Measurements from ENCODE around the gene TMEM38B.
"Not testable (repeated sequence)": the region's sequence is repeated elsewhere in the genome, so short reads cannot be mapped to it uniquely, and the experiment has no call there.

The TMEM38B gene

GRCh38 chr9:105728230-105728629, 33.9 kb downstream of the TMEM38B start:
- not testable (repeated sequence) for DNase-seq

- not testable (repeated sequence) for DNase-seq
Observed at GRCh38 chr9:105731420-105731819, 37.1 kb downstream of the TMEM38B start.

- DNase-seq, result no peak
Observed at GRCh38 chr9:105735366-105735765, 41.0 kb downstream of the TMEM38B start.

- DNase-seq, result no peak
Observed at GRCh38 chr9:105737205-105737604, 42.9 kb downstream of the TMEM38B start.

- DNase-seq, result no peak
Observed at GRCh38 chr9:105742088-105742487, 47.7 kb downstream of the TMEM38B start.

- DNase-seq, result not testable (repeated sequence)
Observed at GRCh38 chr9:105747325-105747724, 53.0 kb downstream of the TMEM38B start.

- no peak for DNase-seq
Observed at GRCh38 chr9:105751761-105752160, 57.4 kb downstream of the TMEM38B start.

GRCh38 chr9:105757496-105758251, 63.3 kb downstream of the TMEM38B start:
- no peak for DNase-seq

GRCh38 chr9:105760053-105760452, 65.7 kb downstream of the TMEM38B start:
- DNase-seq, result no peak

- DNase-seq, result not testable (repeated sequence)
Observed at GRCh38 chr9:105782561-105783494, 88.5 kb downstream of the TMEM38B start.

GRCh38 chr9:105783495-105783872, 89.1 kb downstream of the TMEM38B start:
- DNase-seq, result not testable (repeated sequence)

- DNase-seq, result not testable (repeated sequence)
Observed at GRCh38 chr9:105786796-105787195, 92.5 kb downstream of the TMEM38B start.

GRCh38 chr9:105816202-105816744, 121.9 kb downstream of the TMEM38B start:
- no peak for DNase-seq

GRCh38 chr9:105816981-105817380, 122.6 kb downstream of the TMEM38B start:
- DNase-seq, result no peak

- DNase-seq, result no peak
Observed at GRCh38 chr9:105818903-105819302, 124.6 kb downstream of the TMEM38B start.

GRCh38 chr9:105822814-105823213, 128.5 kb downstream of the TMEM38B start:
- no peak for DNase-seq

Measured in NCI-H524 treated with DMSO at 0.1 percent for 48 hours (cell line).